HepG2 (cell line): ENCODE data around the gene EPS8. TPM values are rescaled to one million over a fixed set of nuclear protein-coding genes. Genes with fewer than 3 reads are reported as not detected.

Experiments
- ATF1 ChIP-seq: IDR thresholded peaks from 2 replicates; pipeline ENCODE4 v1.6.1; 2016; ENCODE audit warnings: mild to moderate bottlenecking, control low read depth
- CBX5 ChIP-seq: sonication (generic); formaldehyde crosslinking; IDR thresholded peaks from 2 replicates; pipeline ENCODE4 v1.4.0; 2020; ENCODE audit warnings: missing genetic modification reagents, borderline replicate concordance
- CREB1 ChIP-seq, 2 experiments: fragments of 450-650 bp in 1 of 2; IDR thresholded peaks; 2 replicates each; pipeline ENCODE4 v1.6.1; 2016 to 2017; ENCODE audit warnings: control low read depth in 1 of 2, mild to moderate bottlenecking in 1 of 2, missing compliant biosample characterization in 1 of 2, missing genetic modification characterization in 1 of 2
- DMAP1 ChIP-seq: IDR thresholded peaks from 2 replicates; pipeline ENCODE4 v1.6.1; 2016
- HBP1 ChIP-seq: IDR thresholded peaks from 2 replicates; pipeline ENCODE4 v1.6.1; 2016; ENCODE audit warnings: low read depth, control low read depth
- HDAC6 ChIP-seq: fragments of 200-600 bp; sonication (generic); IDR thresholded peaks from 2 replicates; pipeline ENCODE4 v1.7.0; 2017; ENCODE audit warnings: mild to moderate bottlenecking, antibody characterized with exemption, low read length, low read depth
- NPAS2 ChIP-seq: sonication (generic); formaldehyde crosslinking; IDR thresholded peaks from 2 replicates; pipeline ENCODE4 v1.8.0; 2022; ENCODE audit warnings: mild to moderate bottlenecking, missing genetic modification reagents, borderline replicate concordance
- PHF21A ChIP-seq: sonication (generic); formaldehyde crosslinking; IDR thresholded peaks from 2 replicates; pipeline ENCODE4 v1.5.0; 2020; ENCODE audit warnings: mild to moderate bottlenecking, missing genetic modification reagents
- RXRB ChIP-seq: IDR thresholded peaks from 2 replicates; pipeline ENCODE4 v1.6.1; 2016; ENCODE audit warnings: borderline replicate concordance, missing genetic modification reagents, missing compliant biosample characterization
- SMYD3 ChIP-seq: sonication (generic); formaldehyde crosslinking; IDR thresholded peaks from 2 replicates; pipeline ENCODE4 v1.8.1; 2023; ENCODE audit warnings: mild to moderate bottlenecking, missing genetic modification reagents
- SNRNP70 ChIP-seq: fragments of 200-400 bp; formaldehyde crosslinking; IDR thresholded peaks from 2 replicates; pipeline ENCODE4 v1.6.1; 2017; ENCODE audit warnings: mild to moderate bottlenecking, low read depth, low read length, moderate library complexity
- TERF1 ChIP-seq: sonication (generic); formaldehyde crosslinking; IDR thresholded peaks from 2 replicates; pipeline ENCODE4 v1.8.0; 2022; ENCODE audit warnings: mild to moderate bottlenecking, missing genetic modification reagents, moderate library complexity
- ZNF18 ChIP-seq: sonication (generic); formaldehyde crosslinking; IDR thresholded peaks from 2 replicates; pipeline ENCODE4 v1.8.0; 2022; ENCODE audit warnings: mild to moderate bottlenecking, missing genetic modification reagents; ENCODE audit not compliant: insufficient replicate concordance
- ZNF280B ChIP-seq: sonication (generic); formaldehyde crosslinking; IDR thresholded peaks from 2 replicates; pipeline ENCODE4 v1.5.0; 2020; ENCODE audit warnings: missing genetic modification reagents, mild to moderate bottlenecking, borderline replicate concordance
- ZNF33A ChIP-seq: sonication (generic); formaldehyde crosslinking; IDR thresholded peaks from 2 replicates; pipeline ENCODE4 v1.5.1; 2020; ENCODE audit warnings: missing genetic modification reagents, mild to moderate bottlenecking, moderate library complexity, borderline replicate concordance
- ZNF446 ChIP-seq: sonication (generic); formaldehyde crosslinking; IDR thresholded peaks from 2 replicates; pipeline ENCODE4 v1.5.0; 2020; ENCODE audit warnings: mild to moderate bottlenecking, missing genetic modification reagents
- ZNF547 ChIP-seq: sonication (generic); formaldehyde crosslinking; IDR thresholded peaks from 2 replicates; pipeline ENCODE4 v1.5.1; 2020; ENCODE audit warnings: mild to moderate bottlenecking, missing genetic modification reagents
- ZNF607 ChIP-seq: sonication (generic); formaldehyde crosslinking; IDR thresholded peaks from 2 replicates; pipeline ENCODE4 v1.5.1; 2020; ENCODE audit warnings: missing genetic modification reagents, mild to moderate bottlenecking, borderline replicate concordance
- ZNF710 ChIP-seq: sonication (generic); formaldehyde crosslinking; IDR thresholded peaks from 2 replicates; pipeline ENCODE4 v1.5.0; 2020; ENCODE audit warnings: mild to moderate bottlenecking, missing genetic modification reagents, borderline replicate concordance
- ZZZ3 ChIP-seq: sonication (generic); formaldehyde crosslinking; IDR thresholded peaks from 2 replicates; pipeline ENCODE4 v1.4.0; 2020; ENCODE audit warnings: missing genetic modification reagents, mild to moderate bottlenecking, borderline replicate concordance
- polyA plus RNA-seq, 8 experiments: library from polyadenylated mRNA; depleted of rRNA in 3 of 8; stranded (reverse) in 7 of 8; unstranded in 1 of 8; fragments of >200 nt; fragmentation: Illumina TruSeq in 4 of 8; extraction: Trizol in 4 of 8; gene quantifications; 2 replicates each; pipeline versions ENCODE4 v1.2.1 to v1.2.3, GENCODE V29; 2011 to 2016; ENCODE audit warnings: low read depth in 4 of 8, missing spikeins in 1 of 8, mixed read lengths in 1 of 8; ENCODE audit not compliant: insufficient read depth in 1 of 8
- total RNA-seq, 5 experiments: library from RNA; depleted of rRNA; stranded (reverse); fragments of >200 nt; fragmentation: Illumina TruSeq; extraction: Trizol; gene quantifications; 2 replicates each; pipeline ENCODE4 v1.2.3, GENCODE V29; 2016; ENCODE audit warnings: low read depth in 1 of 5

Gene EPS8
- total and polyA plus RNA-seq, 2 of the 13 experiments (the other 11 are each of a cell fraction or from before 2014, with no cell fraction given): 37.1 to 43.4 TPM

GRCh38 chr12:15789220-15790171, at the start of gene EPS8 (continued):
- TF ChIP-seq ZNF33A (0 out of 2 replicates have a peak, but pooled peaks have one; percentile 90), ZNF607 (CRISPR knock-in tag) (peak; percentile 95), CREB1 (IDR thresholded peaks at IDR 0.05) (no peak), CREB1 (CRISPR knock-in tag; IDR thresholded peaks at IDR 0.05) (no peak), ZNF547 (peak; percentile 97), NPAS2 (no peak), PHF21A (peak; percentile 74; the same call in 1 of the 2 replicates), ZZZ3 (no peak), ZNF18 (CRISPR knock-in tag) (peak; percentile 34), HDAC6 (no peak), ZNF446 (peak; percentile 53; the same call in 1 of the 2 replicates), SNRNP70 (no peak), CBX5 (CRISPR knock-in tag) (peak; percentile 73; the same call in 1 of the 2 replicates), ATF1 (CRISPR knock-in tag) (no peak), ZNF710 (peak; percentile 75), SMYD3 (CRISPR knock-in tag) (peak; percentile 90), RXRB (CRISPR knock-in tag) (peak; percentile 60; the same call in 1 of the 2 replicates), HBP1 (CRISPR knock-in tag) (no peak), ZNF280B (CRISPR knock-in tag) (peak; percentile 78), TERF1 (no peak), DMAP1 (CRISPR knock-in tag) (peak; percentile 69)
